GM10266 (cell line): Measurements from ENCODE around the gene LCN15.
A peak's percentile ranks its signal among the peaks of the same experiment; 100 is the strongest.
"Not testable (repeated sequence)": the region's sequence is repeated elsewhere in the genome, so short reads cannot be mapped to it uniquely, and the experiment has no call there.

ENCODE experiments used
- DNase-seq: peaks from one replicate; pipeline ENCODE4 v3.0.0; 2012; ENCODE audit errors: extremely low spot score
- TF ChIP-seq, protein P1 (sequence below): IDR thresholded peaks from 2 replicates; pipeline ENCODE4 v1.5.1; 2012; ENCODE audit warnings: mild to moderate bottlenecking, low read depth; ENCODE audit not compliant: control insufficient read depth, insufficient read depth; ENCODE audit errors: missing control alignments

LCN15 gene

DNA sequence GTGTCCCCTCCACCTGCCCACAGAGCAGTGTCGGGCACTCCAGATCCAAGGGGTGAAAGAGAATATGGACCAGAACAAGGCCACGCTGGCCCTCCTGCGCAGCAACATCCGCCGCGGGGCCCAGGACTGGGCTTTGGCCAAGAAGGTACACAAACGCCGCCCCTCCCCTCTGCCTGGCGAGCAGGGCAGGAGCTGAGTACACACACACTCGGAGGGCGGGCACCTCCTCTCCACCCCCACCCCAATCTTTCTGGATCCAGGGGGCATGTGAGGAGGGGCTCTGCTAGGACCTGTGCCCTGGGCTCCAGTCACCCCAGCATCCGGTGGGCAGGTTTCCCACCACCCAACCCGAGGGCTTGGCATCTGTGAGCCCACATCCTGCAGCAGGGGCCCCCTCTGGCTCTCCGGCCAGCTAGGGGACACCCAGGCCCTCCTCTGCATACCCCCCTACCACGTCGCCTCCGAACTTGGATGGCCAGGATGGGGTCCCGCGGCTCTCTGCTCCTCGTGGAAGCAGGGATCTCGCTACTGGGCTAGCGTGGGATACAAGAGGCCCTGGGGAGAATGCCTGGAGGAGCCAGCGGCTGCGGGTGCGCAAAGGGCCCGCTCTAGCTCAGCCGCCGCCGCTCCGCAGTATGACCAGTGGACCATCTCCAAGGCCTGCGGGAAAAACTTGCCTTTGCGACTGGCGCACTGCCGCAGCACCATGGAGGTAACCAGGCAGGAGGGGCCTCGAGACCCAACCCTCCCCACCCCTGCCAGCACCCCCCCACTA is 34.9 kb upstream of the LCN15 start:
- TF ChIP-seq, protein P1, sequence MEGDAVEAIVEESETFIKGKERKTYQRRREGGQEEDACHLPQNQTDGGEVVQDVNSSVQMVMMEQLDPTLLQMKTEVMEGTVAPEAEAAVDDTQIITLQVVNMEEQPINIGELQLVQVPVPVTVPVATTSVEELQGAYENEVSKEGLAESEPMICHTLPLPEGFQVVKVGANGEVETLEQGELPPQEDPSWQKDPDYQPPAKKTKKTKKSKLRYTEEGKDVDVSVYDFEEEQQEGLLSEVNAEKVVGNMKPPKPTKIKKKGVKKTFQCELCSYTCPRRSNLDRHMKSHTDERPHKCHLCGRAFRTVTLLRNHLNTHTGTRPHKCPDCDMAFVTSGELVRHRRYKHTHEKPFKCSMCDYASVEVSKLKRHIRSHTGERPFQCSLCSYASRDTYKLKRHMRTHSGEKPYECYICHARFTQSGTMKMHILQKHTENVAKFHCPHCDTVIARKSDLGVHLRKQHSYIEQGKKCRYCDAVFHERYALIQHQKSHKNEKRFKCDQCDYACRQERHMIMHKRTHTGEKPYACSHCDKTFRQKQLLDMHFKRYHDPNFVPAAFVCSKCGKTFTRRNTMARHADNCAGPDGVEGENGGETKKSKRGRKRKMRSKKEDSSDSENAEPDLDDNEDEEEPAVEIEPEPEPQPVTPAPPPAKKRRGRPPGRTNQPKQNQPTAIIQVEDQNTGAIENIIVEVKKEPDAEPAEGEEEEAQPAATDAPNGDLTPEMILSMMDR, result no peak
- DNase-seq, result peak; percentile 5

DNA sequence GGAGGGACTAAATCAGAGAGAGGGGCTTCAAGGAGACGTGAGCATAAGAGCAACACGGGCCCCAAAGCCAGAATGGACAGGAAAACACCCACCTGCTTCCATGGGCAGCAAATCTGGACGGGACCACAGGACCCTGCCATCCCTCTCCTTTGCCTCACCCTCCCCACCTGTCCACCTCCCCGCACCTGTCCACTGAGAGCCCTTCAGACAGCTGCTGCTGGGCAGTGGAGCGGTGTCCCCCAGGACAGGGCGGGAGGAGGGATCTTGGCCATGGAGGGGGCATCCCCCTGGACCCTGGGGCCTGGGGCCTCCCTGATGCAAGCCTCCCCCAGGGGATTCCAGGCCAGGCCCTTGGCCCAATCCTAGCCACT is 34.4 kb upstream of the LCN15 start:
- TF ChIP-seq, protein P1, result no peak
- no peak for DNase-seq

DNA sequence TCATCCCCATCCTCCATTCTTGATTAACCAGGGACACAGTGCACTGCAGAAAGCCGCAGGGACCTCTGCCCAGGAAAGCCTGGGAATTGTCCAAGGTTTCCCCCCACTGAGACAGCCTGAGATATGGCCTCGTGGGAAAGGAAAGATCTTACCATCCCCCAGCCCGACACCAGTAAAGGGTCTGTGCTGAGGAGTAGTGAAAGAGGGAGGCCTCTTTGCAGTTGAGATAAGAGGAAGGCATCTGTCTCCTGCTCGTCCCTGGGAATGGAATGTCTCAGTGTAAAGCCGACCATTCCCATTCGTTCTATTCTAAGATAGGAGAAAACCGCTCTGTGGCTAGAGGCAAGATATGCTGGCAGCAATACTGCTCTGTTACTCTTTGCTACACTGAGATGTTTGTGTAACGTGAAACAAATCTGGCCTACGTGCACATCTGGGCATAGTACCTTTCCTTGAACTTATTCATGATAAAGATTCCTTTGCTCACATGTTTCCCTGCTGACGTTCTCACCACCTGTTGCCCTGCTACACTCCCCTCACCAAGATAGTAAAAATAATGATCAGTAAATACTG is 32.5 kb upstream of the LCN15 start:
- DNase-seq, result not testable (repeated sequence)

DNA sequence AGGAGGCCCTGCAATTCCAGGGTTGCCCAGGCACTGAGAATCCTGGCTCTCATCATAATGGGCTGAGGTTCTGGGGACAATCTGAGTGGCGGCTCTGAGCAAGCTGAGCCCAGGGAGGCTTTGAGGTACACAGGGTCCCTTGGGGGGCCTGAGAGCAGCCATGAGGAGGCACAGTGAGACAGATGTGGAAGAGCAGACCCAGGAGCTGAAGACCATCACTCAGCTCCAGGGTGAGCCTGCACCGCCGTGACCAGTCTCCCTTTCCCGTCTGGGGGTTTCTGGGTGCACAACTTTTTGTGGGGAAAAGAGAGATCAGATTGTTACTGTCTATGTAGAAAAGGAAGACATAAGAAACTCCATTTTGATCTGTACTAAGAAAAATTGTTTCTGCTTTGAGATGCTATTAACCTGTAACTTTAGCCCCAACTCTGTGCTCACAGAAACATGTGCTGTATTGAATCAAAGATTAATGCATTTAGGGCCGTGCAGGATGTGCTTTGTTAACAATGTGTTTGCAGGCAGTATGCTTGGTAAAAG is 32.0 kb upstream of the LCN15 start, which contains the start of gene CCDC183:
TSS of gene CCDC183 (plus strand) at position 101 of the 537 bp plus-strand sequence. CDS start at position 161, 60 bp downstream.
- no peak for DNase-seq
- TF ChIP-seq, protein P1, result no peak

DNA sequence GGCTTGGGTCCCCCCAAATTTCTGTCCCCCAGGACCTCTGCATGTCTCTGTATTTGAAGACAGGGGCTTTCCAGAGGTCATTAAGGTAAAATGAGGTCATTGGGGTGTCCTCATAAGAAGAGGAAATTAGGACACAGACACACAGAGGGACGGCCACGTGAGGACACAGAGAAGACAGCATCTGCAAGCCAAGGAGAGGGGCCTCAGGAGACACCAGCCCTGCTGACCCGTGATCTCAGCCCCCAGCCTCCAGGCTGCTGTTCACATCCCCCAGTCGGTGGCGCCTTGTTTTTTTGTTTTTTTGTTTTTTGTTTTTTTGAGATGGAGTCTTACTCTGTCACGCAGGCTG is 30.7 kb upstream of the LCN15 start:
- TF ChIP-seq, protein P1, result no peak
- DNase-seq, result no peak

DNA sequence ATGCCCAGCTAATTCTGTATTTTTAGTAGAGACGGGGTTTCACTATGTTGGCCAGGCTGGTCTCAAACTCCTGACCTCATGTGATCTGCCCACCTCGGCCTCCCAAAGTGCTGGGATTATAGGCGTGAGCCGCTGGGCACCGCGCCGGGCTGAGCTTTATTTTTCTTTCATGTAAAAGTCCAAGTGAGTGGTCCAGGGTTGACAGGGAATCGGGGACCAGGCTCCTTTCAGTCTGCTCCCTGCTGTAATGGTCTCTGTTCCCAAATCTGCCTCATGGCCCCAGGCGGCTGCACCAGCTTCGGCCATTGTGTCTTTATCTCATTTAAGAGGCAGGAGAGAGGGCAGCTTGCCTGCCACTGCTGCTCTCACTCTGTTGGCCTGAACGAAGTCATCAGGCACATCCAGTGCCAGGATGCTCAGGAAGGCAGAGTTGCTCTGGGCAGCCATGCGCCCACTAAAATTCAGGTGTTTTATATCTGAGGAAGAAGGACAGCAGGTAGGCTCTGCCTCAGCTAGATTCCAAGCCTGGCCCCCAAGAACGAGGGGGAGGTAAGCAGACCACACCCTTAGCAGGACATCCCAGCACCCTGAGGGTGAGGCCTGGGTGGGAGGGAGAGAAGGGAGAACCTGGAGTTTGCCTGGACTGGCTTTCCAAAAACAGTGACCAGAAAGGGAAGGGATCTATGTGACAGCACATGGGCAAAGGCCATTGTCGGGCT is 30.1 kb upstream of the LCN15 start:
- no peak for DNase-seq
- TF ChIP-seq, protein P1, result no peak

DNA sequence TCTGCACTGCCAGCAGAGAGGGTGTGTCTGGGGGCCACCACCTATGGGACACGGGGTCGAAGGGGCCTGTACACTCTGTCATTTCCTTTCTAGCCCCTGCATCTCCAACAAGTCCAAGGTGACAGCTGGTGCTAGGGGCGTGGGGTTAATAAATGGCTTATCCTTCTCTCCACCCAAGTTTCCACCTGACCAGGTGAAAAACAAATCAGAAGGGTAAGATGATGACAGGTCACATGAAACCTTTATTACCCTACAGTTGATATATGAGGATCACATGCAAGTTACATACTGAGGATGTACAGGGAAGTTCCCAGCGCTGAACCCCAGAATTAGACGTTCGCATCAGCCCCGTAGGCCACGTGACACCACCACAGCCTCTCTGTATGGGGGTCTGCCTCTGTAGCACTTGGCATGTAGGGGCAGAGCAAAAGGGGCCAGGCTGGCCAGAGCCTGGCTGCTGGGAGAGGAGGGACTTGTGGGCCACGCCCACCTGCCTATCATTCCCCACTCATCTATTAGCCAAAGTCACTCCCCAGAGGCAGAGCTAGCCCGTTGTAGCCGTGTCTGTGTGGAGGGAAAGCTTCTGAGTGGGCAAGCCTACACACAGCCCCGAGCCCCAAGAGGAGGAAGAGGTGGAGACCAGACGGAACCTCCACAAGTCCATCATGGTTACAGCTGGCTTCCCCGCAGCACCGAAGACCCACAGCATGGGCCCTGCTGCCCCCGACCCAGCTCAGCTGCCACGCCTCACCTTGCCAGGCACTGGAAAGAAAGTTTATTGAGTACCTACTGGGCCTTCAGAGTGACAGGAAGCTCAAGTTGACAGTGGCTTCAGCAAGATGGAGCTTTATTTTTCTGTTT is 29.0 kb upstream of the LCN15 start:
- TF ChIP-seq, protein P1, result no peak
- DNase-seq, result no peak
